B cell (primary cell): ENCODE measurements around the gene TXNDC11.

Source experiments
- EZH2 ChIP-seq: IDR thresholded peaks from 2 replicates; pipeline ENCODE4 v1.6.1; 2012; ENCODE audit warnings: borderline replicate concordance, low read depth, mild to moderate bottlenecking, moderate library complexity, low read length; ENCODE audit not compliant: insufficient read depth, poor library complexity, severe bottlenecking
- TF ChIP-seq, protein P1 (sequence below): fragments of 200-600 bp; IDR thresholded peaks from one replicate; pipeline ENCODE4 v1.8.0; 2022; ENCODE audit warnings: antibody characterized with exemption, mild to moderate bottlenecking

DNA sequence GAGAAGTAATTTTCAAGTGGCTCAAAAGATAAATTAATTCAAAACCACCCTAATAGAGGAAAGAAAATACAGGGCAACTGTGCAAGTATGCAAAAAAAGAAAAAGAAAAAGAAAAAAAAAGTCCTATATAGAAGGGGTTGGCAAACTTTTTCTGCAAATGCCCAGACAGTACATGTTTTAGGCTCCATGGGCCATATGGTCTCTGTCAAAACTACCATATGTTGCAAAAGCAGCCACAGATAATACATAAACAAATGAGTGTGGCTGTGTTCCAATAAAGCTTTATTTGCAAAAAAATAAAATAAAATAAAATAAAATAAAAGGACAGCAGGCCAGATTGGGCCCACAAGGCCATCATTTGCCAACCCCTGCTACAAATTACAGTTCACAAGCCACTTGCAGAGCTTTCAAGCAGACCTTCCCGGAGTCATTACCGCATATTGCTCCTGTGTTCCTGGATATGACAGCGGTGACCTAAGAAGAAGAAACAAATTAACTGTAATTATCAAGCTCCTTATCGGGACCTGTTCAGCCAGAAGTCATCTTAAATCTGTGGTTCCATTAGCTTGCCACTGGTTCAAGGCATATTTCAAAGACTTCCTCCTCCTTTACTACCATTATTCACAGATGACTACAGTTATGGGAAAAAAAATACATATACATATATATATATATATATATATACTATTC is 38.5 kb upstream of the TXNDC11 start:
- TF ChIP-seq, protein P1, sequence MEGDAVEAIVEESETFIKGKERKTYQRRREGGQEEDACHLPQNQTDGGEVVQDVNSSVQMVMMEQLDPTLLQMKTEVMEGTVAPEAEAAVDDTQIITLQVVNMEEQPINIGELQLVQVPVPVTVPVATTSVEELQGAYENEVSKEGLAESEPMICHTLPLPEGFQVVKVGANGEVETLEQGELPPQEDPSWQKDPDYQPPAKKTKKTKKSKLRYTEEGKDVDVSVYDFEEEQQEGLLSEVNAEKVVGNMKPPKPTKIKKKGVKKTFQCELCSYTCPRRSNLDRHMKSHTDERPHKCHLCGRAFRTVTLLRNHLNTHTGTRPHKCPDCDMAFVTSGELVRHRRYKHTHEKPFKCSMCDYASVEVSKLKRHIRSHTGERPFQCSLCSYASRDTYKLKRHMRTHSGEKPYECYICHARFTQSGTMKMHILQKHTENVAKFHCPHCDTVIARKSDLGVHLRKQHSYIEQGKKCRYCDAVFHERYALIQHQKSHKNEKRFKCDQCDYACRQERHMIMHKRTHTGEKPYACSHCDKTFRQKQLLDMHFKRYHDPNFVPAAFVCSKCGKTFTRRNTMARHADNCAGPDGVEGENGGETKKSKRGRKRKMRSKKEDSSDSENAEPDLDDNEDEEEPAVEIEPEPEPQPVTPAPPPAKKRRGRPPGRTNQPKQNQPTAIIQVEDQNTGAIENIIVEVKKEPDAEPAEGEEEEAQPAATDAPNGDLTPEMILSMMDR, result no peak
- TF ChIP-seq EZH2, result no peak
